Measurements from ENCODE around the gene TARS2. TPM values are rescaled to one million over a fixed set of nuclear protein-coding genes. Genes with fewer than 3 reads are reported as not detected.

The TARS2 gene
- total and polyA plus RNA-seq, 2 of the 13 experiments (the other 11 are each of a cell fraction or from before 2014, with no cell fraction given), result 21.3 to 22.8 TPM

- TF ChIP-seq ATF7 (IDR thresholded peaks at IDR 0.05) (no peak), ATF7 (CRISPR knock-in tag; IDR thresholded peaks at IDR 0.05) (peak; percentile 37; the same call in 1 of the 2 replicates), ZSCAN5A (CRISPR knock-in tag; IDR thresholded peaks at IDR 0.05; ENCODE audit: borderline replicate concordance) (no peak), TFDP2 (CRISPR knock-in tag; IDR thresholded peaks at IDR 0.05) (0 out of 2 replicates have a peak, but pooled peaks have one; percentile 25), SMARCE1 (IDR thresholded peaks at IDR 0.05; ENCODE audit: borderline replicate concordance) (no peak), NCOA1 (CRISPR knock-in tag; IDR thresholded peaks at IDR 0.05) (no peak), ZNF776 (CRISPR knock-in tag; IDR thresholded peaks at IDR 0.05) (no peak; the same call in none of the 2 replicates), SIX4 (CRISPR knock-in tag; IDR thresholded peaks at IDR 0.05) (no peak), SETDB1 (CRISPR knock-in tag; IDR thresholded peaks at IDR 0.05; ENCODE audit: borderline replicate concordance) (no peak), ZNF235 (CRISPR knock-in tag; IDR thresholded peaks at IDR 0.05; ENCODE audit: borderline replicate concordance) (0 out of 2 replicates have a peak, but pooled peaks have one; percentile 43), ZNF460 (CRISPR knock-in tag; IDR thresholded peaks at IDR 0.05; ENCODE audit: borderline replicate concordance) (no peak; the same call in 1 of the 2 replicates), CSRNP1 (CRISPR knock-in tag; IDR thresholded peaks at IDR 0.05) (no peak; the same call in 1 of the 2 replicates), ZNF230 (CRISPR knock-in tag; IDR thresholded peaks at IDR 0.05) (no peak), TIGD3 (CRISPR knock-in tag; IDR thresholded peaks at IDR 0.05; ENCODE audit: borderline replicate concordance) (no peak), IKZF4 (CRISPR knock-in tag; IDR thresholded peaks at IDR 0.05; ENCODE audit: borderline replicate concordance, low read depth, not compliant biosample characterization) (no peak), ZNF784 (CRISPR knock-in tag; IDR thresholded peaks at IDR 0.05; ENCODE audit: borderline replicate concordance) (no peak), HHEX (CRISPR knock-in tag; IDR thresholded peaks at IDR 0.05) (no peak), MEF2D (CRISPR knock-in tag; IDR thresholded peaks at IDR 0.05) (peak; percentile 93), JARID2 (CRISPR knock-in tag; IDR thresholded peaks at IDR 0.05; ENCODE audit: insufficient replicate concordance) (no peak), CHD4 (IDR thresholded peaks at IDR 0.05; ENCODE audit: borderline replicate concordance, low read length) (peak; percentile 69; the same call in 1 of the 2 replicates), NFYB (CRISPR knock-in tag; IDR thresholded peaks at IDR 0.05) (peak; percentile 92), MLX (CRISPR knock-in tag; IDR thresholded peaks at IDR 0.05) (0 out of 2 replicates have a peak, but pooled peaks have one; percentile 21)
Observed at GRCh38 chr1:150515328-150516049, 28.3 kb downstream of the TARS2 start, which contains the start of gene FALEC (continued).
